Fibroblast of mammary gland (primary cell): Measurements from ENCODE around the gene STX5.
A peak's percentile ranks its signal among the peaks of the same experiment; 100 is the strongest.
"Not testable (repeated sequence)": the region's sequence is repeated elsewhere in the genome, so short reads cannot be mapped to it uniquely, and the experiment has no call there.

ENCODE experiments used
- DNase-seq: peaks from one replicate; pipeline ENCODE4 v3.0.0-alpha.2; 2010; ENCODE audit warnings: low read depth
- H3K4me3 ChIP-seq: 2 replicates; pipeline ENCODE4 v1.5.1; 2011; ENCODE audit warnings: low read depth, mild to moderate bottlenecking, low read length, moderate library complexity; ENCODE audit not compliant: control insufficient read depth
- TF ChIP-seq, protein P1 (sequence below): conservative IDR thresholded peaks from 2 replicates; pipeline ENCODE4 v1.5.1; 2011; ENCODE audit warnings: low read depth, low read length, inconsistent platforms; ENCODE audit not compliant: control insufficient read depth, insufficient read depth

STX5 gene

DNA sequence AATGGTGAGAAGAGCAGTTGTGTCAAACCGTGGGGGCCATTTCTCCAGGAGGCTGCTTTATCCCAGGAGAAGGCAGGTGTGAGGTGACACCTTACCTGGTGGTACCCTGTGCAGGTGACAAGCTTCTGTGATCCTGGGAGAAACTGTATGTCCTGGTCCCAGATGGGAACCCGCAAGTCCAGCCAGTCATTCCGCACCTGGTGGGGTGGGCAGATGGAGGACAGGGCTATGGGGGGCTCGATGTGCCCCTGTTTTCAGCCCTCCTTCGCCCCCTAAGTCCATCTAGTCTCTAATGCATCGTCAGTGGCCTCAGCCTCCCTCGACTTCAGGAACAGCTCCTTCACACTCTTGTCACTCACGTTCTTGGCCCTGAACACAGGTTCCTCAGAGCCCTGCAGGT, 3.5 kb upstream of the STX5 start:
- no peak overlapping the region for H3K4me3 ChIP-seq
- TF ChIP-seq, protein P1, sequence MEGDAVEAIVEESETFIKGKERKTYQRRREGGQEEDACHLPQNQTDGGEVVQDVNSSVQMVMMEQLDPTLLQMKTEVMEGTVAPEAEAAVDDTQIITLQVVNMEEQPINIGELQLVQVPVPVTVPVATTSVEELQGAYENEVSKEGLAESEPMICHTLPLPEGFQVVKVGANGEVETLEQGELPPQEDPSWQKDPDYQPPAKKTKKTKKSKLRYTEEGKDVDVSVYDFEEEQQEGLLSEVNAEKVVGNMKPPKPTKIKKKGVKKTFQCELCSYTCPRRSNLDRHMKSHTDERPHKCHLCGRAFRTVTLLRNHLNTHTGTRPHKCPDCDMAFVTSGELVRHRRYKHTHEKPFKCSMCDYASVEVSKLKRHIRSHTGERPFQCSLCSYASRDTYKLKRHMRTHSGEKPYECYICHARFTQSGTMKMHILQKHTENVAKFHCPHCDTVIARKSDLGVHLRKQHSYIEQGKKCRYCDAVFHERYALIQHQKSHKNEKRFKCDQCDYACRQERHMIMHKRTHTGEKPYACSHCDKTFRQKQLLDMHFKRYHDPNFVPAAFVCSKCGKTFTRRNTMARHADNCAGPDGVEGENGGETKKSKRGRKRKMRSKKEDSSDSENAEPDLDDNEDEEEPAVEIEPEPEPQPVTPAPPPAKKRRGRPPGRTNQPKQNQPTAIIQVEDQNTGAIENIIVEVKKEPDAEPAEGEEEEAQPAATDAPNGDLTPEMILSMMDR = no peak
- no peak for DNase-seq

DNA sequence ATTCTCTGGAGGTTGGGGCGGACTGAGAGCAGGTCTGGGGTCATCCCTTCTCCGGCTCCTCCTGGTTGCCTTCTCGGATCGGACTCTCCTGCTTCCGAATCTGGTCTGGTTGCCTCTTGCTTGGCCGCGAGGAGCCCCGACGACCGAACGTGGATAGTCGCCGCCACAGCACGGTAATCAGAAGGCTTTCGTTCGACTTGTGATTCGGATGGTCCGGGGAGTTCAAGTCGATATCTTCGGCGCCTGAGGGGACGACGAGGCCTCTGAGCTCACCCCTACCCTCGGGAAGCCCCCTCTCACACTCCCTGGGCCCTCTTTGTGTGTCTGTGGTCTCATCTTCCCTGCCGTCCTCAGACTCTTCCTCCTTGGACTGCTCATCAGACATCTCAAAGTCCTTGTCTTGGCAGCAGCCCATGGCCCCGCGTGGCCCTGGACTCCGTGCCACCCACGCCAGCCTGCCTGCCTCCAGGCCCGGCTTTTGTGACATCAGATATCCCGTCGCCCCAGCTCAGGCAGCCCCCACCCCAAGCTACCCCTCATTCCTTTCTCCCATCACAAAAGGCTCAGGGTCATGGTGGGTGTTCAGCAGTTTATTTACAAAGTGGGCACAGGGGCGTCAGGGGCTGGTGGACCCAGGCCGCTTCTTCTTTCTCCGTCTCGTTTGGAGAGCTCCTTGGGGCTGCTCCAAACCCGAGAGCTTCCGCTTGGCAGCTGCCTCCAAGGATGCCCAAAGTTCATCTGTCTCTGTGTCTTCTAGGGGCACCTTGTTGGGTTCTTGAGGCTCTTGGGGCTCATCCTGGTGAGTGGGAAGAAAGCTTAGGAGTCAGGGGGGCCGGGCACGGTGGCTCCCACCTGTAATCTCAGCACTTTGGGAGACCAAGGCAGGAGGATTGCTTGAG, 734 bp upstream of the STX5 start, which contains the start of gene TEX54:
TSS of gene TEX54 (minus strand) at position 506 of the 899 bp plus-strand sequence.
- peak; percentile 47 for DNase-seq
- H3K4me3 ChIP-seq = peak within 1 kb of the TSS; percentile 67
- TF ChIP-seq, protein P1 = no peak

DNA sequence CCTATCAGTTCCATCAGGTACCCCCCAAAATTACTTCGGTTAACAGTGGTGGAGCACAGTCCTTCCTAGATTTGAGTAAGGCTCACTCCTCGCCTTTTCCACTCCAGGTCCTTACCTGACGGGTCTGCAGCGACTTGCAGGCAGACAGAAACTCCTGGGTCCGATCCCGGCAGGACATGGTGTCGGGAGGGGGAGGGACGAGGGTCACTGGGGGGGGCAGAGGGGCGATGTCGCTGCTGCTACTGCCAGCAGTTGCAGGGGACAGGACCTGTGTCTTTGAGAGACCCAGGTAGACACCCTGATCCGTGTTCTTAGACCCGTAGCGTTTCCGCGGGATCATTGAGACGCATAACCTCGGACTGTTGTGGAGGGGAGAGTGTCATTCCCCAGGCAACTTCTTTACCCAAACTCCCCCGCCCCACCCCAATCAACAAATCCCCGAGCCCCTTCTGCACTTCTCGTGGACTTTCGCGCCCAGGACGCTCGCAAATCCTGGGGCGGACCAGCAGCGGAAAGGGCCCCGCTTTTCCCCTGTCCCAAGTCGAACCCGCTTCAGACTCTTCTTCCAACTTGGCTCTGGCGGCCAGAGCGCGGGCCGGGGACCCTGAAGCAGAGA, 839 bp downstream of the STX5 start:
- peak overlapping the region; percentile 67 for H3K4me3 ChIP-seq
- DNase-seq = no peak
- TF ChIP-seq, protein P1 = no peak

DNA sequence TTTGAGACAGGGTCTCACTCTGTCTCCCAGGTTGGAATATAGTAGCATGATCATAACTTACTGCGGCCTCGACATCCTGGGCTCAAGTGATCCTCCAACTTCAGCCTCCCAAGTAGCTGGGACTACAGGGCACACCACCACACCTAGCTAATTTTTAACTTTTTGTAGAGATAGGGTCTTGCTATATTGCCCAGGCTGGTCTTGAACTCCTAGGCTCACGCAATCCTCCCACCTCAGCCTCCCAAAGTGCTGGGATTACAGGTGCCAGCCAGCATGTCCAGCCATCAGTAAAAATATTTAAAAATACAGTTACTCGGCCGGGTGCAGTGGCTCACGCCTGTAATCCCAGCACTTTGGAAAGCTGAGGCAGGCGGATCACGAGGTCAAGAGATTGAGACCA, 3.7 kb downstream of the STX5 start:
- DNase-seq, H3K4me3 ChIP-seq: not testable (repeated sequence)

DNA sequence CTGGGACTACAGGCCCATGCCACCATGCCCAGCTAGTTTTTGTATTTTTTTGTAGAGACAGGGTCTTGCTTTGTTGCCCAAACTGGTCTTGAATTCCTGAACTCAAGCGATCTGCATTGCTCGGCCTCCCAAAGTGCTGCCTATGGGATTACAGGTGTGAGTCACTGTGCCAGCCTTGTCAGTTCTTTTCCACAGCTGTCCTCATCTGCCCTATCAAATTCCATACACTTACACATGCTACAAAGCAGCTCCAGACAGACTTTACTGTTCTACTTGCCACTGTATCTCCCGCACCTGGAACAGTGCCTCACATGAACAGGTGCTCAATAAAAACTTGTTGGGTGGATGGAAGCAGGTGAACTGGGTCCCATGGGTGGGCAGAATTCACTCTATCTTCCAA, 8.2 kb downstream of the STX5 start:
- H3K4me3 ChIP-seq = no peak overlapping the region
- DNase-seq = no peak
- TF ChIP-seq, protein P1 = no peak

DNA sequence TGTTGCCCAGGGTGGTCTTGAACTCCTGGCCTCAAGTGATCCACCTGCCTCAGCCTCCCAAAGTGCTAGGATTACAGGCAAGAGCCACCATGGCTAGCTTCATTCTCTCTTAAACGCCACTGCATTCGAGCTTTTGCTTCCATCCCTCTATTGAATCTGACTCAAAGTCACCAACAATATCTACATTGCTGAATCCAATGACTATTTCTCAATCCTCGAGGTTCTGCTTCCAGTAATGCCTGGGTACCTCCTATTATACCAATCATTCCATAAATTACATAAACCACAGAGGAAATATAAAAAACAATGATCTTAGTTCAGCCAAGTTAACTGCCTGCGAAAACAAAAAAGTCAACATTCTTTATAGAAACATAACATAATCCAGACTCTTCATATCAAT, 14.7 kb downstream of the STX5 start:
- no peak for DNase-seq
- H3K4me3 ChIP-seq = no peak overlapping the region
- TF ChIP-seq, protein P1 = no peak

DNA sequence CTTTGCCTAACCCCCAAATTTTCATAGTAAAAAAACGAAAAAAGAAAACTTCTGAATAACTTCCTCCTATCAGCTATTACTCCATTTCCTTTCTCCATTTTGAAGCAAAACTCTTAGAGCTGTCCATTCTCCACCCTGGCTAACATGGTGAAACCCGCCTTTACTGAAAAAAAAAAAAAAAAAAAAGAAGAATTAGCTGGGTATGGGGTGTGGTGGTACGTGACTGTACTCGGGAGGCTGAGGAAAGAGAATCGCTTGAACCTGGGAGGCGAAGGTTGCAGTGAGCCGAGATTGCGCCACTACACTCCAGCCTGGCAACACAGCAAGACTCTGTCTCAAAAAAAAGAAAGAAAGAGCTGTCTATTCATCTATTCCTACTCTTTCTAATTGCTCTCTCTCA, 15.3 kb downstream of the STX5 start:
- TF ChIP-seq, protein P1 = no peak
- H3K4me3 ChIP-seq = no peak overlapping the region
- DNase-seq = no peak
